Memory B cell (primary cell): ENCODE data around the gene TMPRSS7.
A peak's percentile ranks its signal among the peaks of the same experiment; 100 is the strongest.

Experiments
- ATAC-seq: fragments of 150-1000 bp; cut with Tn5 transposase; 2 replicates; pipeline ENCODE4 v1.10.0; 2021; ENCODE audit warnings: low read depth, mild to moderate bottlenecking, moderate library complexity
- DNase-seq, 2 donors: peaks; one replicate each; pipeline ENCODE4 v3.0.0; 2022; ENCODE audit warnings: low spot score in 2 of 2
- H3K27ac Mint-ChIP-seq: one replicate; pipeline ENCODE4 v1.8.0; 2022; ENCODE audit warnings: mild to moderate bottlenecking, moderate library complexity, mixed read lengths
- H3K27me3 Mint-ChIP-seq: one replicate; pipeline ENCODE4 v1.8.0; 2022; ENCODE audit warnings: mixed read lengths
- H3K36me3 Mint-ChIP-seq: one replicate; pipeline ENCODE4 v1.8.0; 2022; ENCODE audit warnings: mild to moderate bottlenecking, mixed read lengths
- H3K4me1 Mint-ChIP-seq: one replicate; pipeline ENCODE4 v1.8.0; 2022; ENCODE audit warnings: mixed read lengths
- H3K4me3 Mint-ChIP-seq: one replicate; pipeline ENCODE4 v1.8.0; 2022; ENCODE audit warnings: mild to moderate bottlenecking, moderate library complexity, mixed read lengths
- H3K9me3 Mint-ChIP-seq: one replicate; pipeline ENCODE4 v1.8.0; 2022; ENCODE audit warnings: mixed read lengths

TMPRSS7 gene

DNA sequence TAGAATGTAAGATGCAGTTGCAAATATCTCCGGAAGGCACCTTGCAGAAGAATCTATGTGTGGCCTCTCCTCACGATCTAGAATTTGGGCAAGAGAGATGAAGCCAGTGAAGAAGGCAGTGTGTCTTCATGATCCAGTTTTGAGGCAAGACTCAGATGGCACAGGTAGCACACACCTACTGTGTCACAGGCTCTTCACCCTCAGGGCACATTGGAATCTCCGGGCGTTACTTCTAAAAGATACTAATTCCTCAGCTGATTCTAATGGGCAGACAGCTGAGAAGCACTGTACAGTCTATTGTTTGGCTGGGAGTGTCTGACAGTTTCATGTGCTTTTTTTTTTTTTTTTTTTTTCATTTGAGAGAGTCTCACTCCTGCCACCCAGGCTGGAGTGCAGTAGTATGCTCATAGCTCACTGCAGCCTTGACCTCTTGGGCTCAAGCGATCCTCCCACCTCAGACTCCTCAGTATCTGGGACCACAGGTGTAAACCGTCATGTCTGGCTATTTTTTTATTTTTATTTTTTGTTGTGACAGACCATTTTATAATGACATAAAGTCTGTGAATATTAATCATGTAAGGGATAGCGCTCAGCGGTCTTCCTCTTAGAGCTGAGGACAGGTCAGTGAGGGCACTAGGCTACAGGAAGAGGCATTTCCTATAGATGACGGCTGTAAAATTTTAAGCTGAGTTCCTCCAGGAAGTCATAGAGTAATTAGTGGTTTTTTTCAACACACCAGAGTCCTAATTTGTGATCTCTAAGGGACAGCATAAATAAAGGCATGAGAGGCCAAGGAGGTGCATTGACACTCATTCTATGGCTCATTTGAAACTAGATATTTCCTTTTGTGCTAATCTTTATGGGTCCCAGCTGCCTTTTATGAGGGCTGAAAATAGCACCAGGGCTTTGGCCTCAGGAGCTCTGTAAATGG lies 55.7 kb downstream of the TMPRSS7 start:
- H3K27me3 Mint-ChIP-seq: peaks cover 11% of the 10 kb centered on the region
- no peak overlapping the region for H3K27ac Mint-ChIP-seq
- no peak overlapping the region for H3K4me3 Mint-ChIP-seq
- DNase-seq (no peak), ATAC-seq (no peak)
- H3K36me3 Mint-ChIP-seq: no peaks in the 10 kb centered on the region
- H3K4me1 Mint-ChIP-seq: peaks cover 17% of the 10 kb centered on the region
- no peaks in the 10 kb centered on the region for H3K9me3 Mint-ChIP-seq

GRCh38 chr3:112090887-112091586 lies 56.5 kb downstream of the TMPRSS7 start:
- H3K4me3 Mint-ChIP-seq: no peak overlapping the region
- no peak overlapping the region for H3K27ac Mint-ChIP-seq
- H3K4me1 Mint-ChIP-seq: peaks cover 17% of the 10 kb centered on the region

GRCh38 chr3:112092496-112093179 lies 58.1 kb downstream of the TMPRSS7 start:
- no peak for DNase-seq
- Mint-ChIP-seq H3K36me3 (no peaks in the 10 kb centered on the region), H3K9me3 (no peaks in the 10 kb centered on the region), H3K27ac (no peak overlapping the region), H3K27me3 (peaks cover 8% of the 10 kb centered on the region), H3K4me1 (peaks cover 14% of the 10 kb centered on the region), H3K4me3 (no peak overlapping the region)
- peak; percentile 56 for ATAC-seq

More at GRCh38 chr3:112090887-112091586, 56.5 kb downstream of the TMPRSS7 start:
- peaks cover 10% of the 10 kb centered on the region for H3K27me3 Mint-ChIP-seq
- DNase-seq (no peak), ATAC-seq (no peak)
- no peaks in the 10 kb centered on the region for H3K9me3 Mint-ChIP-seq
- no peaks in the 10 kb centered on the region for H3K36me3 Mint-ChIP-seq

GRCh38 chr3:112093180-112093522 lies 58.6 kb downstream of the TMPRSS7 start:
- H3K9me3 Mint-ChIP-seq: no peaks in the 10 kb centered on the region

DNA sequence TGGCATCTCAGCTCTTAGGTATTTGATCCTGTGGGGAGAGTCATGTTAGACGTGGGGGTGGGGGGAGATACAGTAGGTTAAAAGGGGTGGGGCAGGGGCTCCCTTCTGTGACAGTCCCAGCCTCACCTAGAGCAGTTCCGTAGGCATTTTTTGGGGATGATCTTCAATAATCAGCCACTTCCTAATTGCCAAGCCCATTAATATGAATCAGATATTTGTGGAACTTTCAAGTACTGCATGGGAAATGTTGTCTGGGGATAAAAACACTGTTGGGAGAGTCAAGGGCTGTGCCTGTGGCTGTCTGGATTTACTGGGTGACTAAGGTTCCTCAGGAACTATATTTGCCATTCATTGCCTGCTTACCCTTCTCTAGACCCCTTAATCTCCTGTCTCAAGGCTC lies 61.2 kb downstream of the TMPRSS7 start:
- H3K9me3 Mint-ChIP-seq: no peaks in the 10 kb centered on the region
- no peaks in the 10 kb centered on the region for H3K36me3 Mint-ChIP-seq
- H3K4me3 Mint-ChIP-seq: no peak overlapping the region
- no peaks in the 10 kb centered on the region for H3K27me3 Mint-ChIP-seq
- ATAC-seq: no peak
- DNase-seq: no peak
- H3K27ac Mint-ChIP-seq: no peak overlapping the region
- peaks cover 14% of the 10 kb centered on the region for H3K4me1 Mint-ChIP-seq

More at GRCh38 chr3:112093180-112093522, 58.6 kb downstream of the TMPRSS7 start:
- H3K4me3 Mint-ChIP-seq: no peak overlapping the region
- ATAC-seq (no peak), DNase-seq (no peak)
- H3K27me3 Mint-ChIP-seq: peaks cover 6% of the 10 kb centered on the region
- H3K36me3 Mint-ChIP-seq: no peaks in the 10 kb centered on the region
- no peak overlapping the region for H3K27ac Mint-ChIP-seq
- peaks cover 14% of the 10 kb centered on the region for H3K4me1 Mint-ChIP-seq

DNA sequence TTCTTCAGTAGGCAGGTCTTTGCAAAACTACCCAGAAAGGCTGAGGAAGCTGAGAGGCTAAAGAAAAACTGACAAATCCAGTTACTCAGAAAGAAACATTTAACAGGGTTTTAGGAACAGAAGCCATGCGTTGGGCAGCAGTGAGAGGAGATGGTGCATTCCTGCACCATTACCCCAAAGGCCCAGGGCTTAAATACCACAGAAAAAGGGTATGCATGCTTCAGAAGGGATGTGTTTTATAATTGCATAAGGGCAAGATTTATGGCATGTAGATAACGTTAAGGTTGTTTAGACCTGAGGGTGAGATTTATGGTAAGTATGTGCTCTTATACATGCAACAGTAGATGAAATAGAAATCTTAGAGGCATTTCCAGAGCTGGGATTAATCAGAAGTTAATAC lies 61.6 kb downstream of the TMPRSS7 start:
- ATAC-seq (no peak), DNase-seq (no peak)
- no peak overlapping the region for H3K27ac Mint-ChIP-seq
- H3K4me1 Mint-ChIP-seq: peaks cover 12% of the 10 kb centered on the region
- H3K36me3 Mint-ChIP-seq: no peaks in the 10 kb centered on the region
- H3K9me3 Mint-ChIP-seq: no peaks in the 10 kb centered on the region
- H3K27me3 Mint-ChIP-seq: no peaks in the 10 kb centered on the region
- no peak overlapping the region for H3K4me3 Mint-ChIP-seq

- Mint-ChIP-seq H3K9me3 (no peaks in the 10 kb centered on the region), H3K4me3 (no peak overlapping the region), H3K4me1 (peaks cover 9% of the 10 kb centered on the region), H3K27ac (no peak overlapping the region), H3K36me3 (no peaks in the 10 kb centered on the region), H3K27me3 (no peaks in the 10 kb centered on the region)
- ATAC-seq (no peak), DNase-seq (no peak)
These were observed 62.8 kb downstream of the TMPRSS7 start for GRCh38 chr3:112097378-112097777.

- Mint-ChIP-seq H3K4me3 (no peak overlapping the region), H3K9me3 (no peaks in the 10 kb centered on the region), H3K4me1 (no peaks in the 10 kb centered on the region), H3K36me3 (no peaks in the 10 kb centered on the region), H3K27ac (no peak overlapping the region), H3K27me3 (peaks cover 6% of the 10 kb centered on the region)
- ATAC-seq (no peak), DNase-seq (no peak)
These were observed 67.4 kb downstream of the TMPRSS7 start for GRCh38 chr3:112101916-112102315.

DNA sequence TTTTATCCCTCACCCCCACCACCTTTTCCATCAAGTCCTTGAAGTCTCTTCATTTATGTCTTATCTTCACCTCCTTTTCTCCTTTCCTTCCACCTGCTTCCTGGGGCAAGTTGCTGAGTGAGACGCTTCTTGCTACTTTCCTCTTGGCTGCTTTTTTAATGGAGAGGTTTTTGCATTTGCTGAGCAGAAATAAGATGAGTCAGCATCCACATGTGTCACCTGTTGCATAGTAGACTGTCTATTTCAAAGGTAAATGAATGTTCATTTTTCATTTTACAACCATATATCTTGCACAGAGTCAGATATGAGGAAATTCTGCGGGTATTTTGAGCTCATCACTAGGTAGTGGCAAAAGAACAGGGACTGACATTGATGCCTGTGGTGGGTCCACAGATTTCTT lies 70.2 kb downstream of the TMPRSS7 start:
- H3K36me3 Mint-ChIP-seq: no peaks in the 10 kb centered on the region
- H3K9me3 Mint-ChIP-seq: no peaks in the 10 kb centered on the region
- H3K4me1 Mint-ChIP-seq: no peaks in the 10 kb centered on the region
- H3K27me3 Mint-ChIP-seq: peaks cover 6% of the 10 kb centered on the region
- no peak for DNase-seq
- H3K27ac Mint-ChIP-seq: no peak overlapping the region
- ATAC-seq: no peak
- no peak overlapping the region for H3K4me3 Mint-ChIP-seq

GRCh38 chr3:112109322-112109721 lies 74.8 kb downstream of the TMPRSS7 start:
- Mint-ChIP-seq H3K4me3 (no peak overlapping the region), H3K36me3 (no peaks in the 10 kb centered on the region), H3K9me3 (no peaks in the 10 kb centered on the region), H3K4me1 (peaks cover 12% of the 10 kb centered on the region), H3K27ac (no peak overlapping the region), H3K27me3 (no peaks in the 10 kb centered on the region)
- ATAC-seq (no peak), DNase-seq (no peak)

- Mint-ChIP-seq H3K27ac (peak overlapping the region; percentile 19), H3K9me3 (no peaks in the 10 kb centered on the region), H3K36me3 (peaks cover 1% of the 10 kb centered on the region), H3K4me3 (no peak overlapping the region), H3K4me1 (peaks cover 23% of the 10 kb centered on the region), H3K27me3 (peaks cover 2% of the 10 kb centered on the region)
- peak; percentile 48 to 75 for DNase-seq
- ATAC-seq: peak; percentile 87
These were observed 77.4 kb downstream of the TMPRSS7 start for GRCh38 chr3:112111785-112112402.

DNA sequence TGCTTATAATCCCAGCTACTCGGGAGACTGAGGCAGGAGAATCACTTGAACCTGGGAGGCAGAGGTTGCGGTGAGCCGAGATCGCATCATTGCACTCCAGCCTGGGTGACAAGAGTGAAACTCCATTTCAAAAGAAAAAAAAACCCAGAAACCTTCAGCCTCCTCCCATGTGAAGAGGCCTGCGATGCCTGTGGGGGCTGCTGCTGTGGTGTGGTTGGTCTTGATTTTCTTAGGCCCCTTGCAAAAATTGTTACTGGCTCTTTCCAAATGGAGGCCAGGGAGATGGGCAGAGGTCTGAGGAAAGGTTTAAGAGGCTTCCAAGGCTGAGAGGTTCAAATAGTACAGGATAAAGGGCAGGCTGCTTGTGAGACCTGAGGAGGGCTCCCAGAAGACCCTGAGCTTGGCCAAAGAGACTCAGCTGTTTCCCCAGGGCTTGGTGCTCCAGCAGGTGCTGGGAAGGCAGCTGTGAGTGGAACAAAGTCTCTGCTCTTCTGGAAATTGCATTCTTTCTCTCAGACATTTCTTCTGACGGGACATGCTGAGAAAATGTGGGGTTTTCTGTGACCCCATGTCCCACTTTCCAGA lies 80.1 kb downstream of the TMPRSS7 start:
- Mint-ChIP-seq H3K36me3 (peaks cover 1% of the 10 kb centered on the region), H3K27me3 (peaks cover 2% of the 10 kb centered on the region), H3K4me3 (no peak overlapping the region), H3K9me3 (no peaks in the 10 kb centered on the region), H3K27ac (peak overlapping the region; percentile 95), H3K4me1 (peaks cover 47% of the 10 kb centered on the region)
- ATAC-seq (no peak), DNase-seq (no peak)

GRCh38 chr3:112115161-112115739 lies 80.7 kb downstream of the TMPRSS7 start:
- Mint-ChIP-seq H3K9me3 (no peaks in the 10 kb centered on the region), H3K27me3 (peaks cover 2% of the 10 kb centered on the region), H3K4me1 (peaks cover 53% of the 10 kb centered on the region), H3K27ac (peak overlapping the region; percentile 95), H3K36me3 (peaks cover 1% of the 10 kb centered on the region), H3K4me3 (no peak overlapping the region)
- no peak for DNase-seq
- no peak for ATAC-seq
